GM19240 (cell line): ENCODE measurements around the gene STK36.

ENCODE experiments used
- DNase-seq: peaks from one replicate; pipeline ENCODE4 v3.0.0; 2011; ENCODE audit warnings: low spot score; ENCODE audit not compliant: insufficient read length

The STK36 gene

GRCh38 chr2:218659988-218660358 is 11.9 kb upstream of the STK36 start:
- no peak for DNase-seq

GRCh38 chr2:218662377-218662776 is 9.5 kb upstream of the STK36 start:
- no peak for DNase-seq

- no peak for DNase-seq
These were observed 9.1 kb upstream of the STK36 start for GRCh38 chr2:218662827-218663226.

- DNase-seq: no peak
These were observed 8.0 kb upstream of the STK36 start for GRCh38 chr2:218663901-218664300.

GRCh38 chr2:218664653-218665052 is 7.2 kb upstream of the STK36 start:
- DNase-seq: no peak

GRCh38 chr2:218671097-218671653 is 711 bp upstream of the STK36 start:
- no peak for DNase-seq

GRCh38 chr2:218679119-218679518 is 7.2 kb downstream of the STK36 start:
- DNase-seq: no peak

- no peak for DNase-seq
These were observed 8.2 kb downstream of the STK36 start for GRCh38 chr2:218680061-218680460.

- DNase-seq: peak; percentile 34
These were observed 15.6 kb downstream of the STK36 start for GRCh38 chr2:218687400-218688060.

GRCh38 chr2:218691234-218691633 is 19.3 kb downstream of the STK36 start:
- no peak for DNase-seq

- no peak for DNase-seq
These were observed 22.7 kb downstream of the STK36 start for GRCh38 chr2:218694405-218695145.

- no peak for DNase-seq
These were observed 27.0 kb downstream of the STK36 start for GRCh38 chr2:218698885-218699284.

GRCh38 chr2:218701806-218702205 is 29.9 kb downstream of the STK36 start:
- DNase-seq: no peak

GRCh38 chr2:218703341-218703740 is 31.5 kb downstream of the STK36 start:
- no peak for DNase-seq

GRCh38 chr2:218708086-218708485 is 36.2 kb downstream of the STK36 start:
- DNase-seq: peak; percentile 45

GRCh38 chr2:218709908-218710307 is 38.0 kb downstream of the STK36 start:
- no peak for DNase-seq

GRCh38 chr2:218710334-218710686 is 38.4 kb downstream of the STK36 start:
- DNase-seq: no peak

GRCh38 chr2:218710687-218711549 is 39.0 kb downstream of the STK36 start, which contains the start of gene TTLL4:
Gene TTLL4 (plus strand): TSS chr2:218710835. CDS start chr2:218737677, 26,842 bp downstream.
- peak; percentile 94 for DNase-seq

GRCh38 chr2:218711550-218711929 is 39.7 kb downstream of the STK36 start:
- DNase-seq: no peak

- no peak for DNase-seq
These were observed 42.0 kb downstream of the STK36 start for GRCh38 chr2:218713922-218714321.

GRCh38 chr2:218716070-218716469 is 44.2 kb downstream of the STK36 start:
- no peak for DNase-seq

GRCh38 chr2:218717262-218717661 is 45.4 kb downstream of the STK36 start:
- no peak for DNase-seq
